B cell (primary cell): ENCODE results near the gene SLC1A2. TPM values are rescaled to one million over a fixed set of nuclear protein-coding genes. Genes with fewer than 3 reads are reported as not detected.

Experiments
- ATAC-seq: fragments of 200-7000 bp; cut with Tn5 transposase; one replicate; pipeline ENCODE4 v1.10.0; 2021; ENCODE audit warnings: low read depth, mild to moderate bottlenecking, moderate number of reproducible peaks, moderate library complexity
- CTCF ChIA-PET: fragments of 350-600 bp; sonication (Branson Sonifier 250); formaldehyde crosslinking; loops from one replicate; lab custom pipeline; 2021; ENCODE audit warnings: antibody characterized with exemption, inconsistent platforms; lab: Charles Lee
- POLR2A ChIA-PET: fragments of 350-600 bp; sonication (Branson Sonifier 250); formaldehyde crosslinking; loops from one replicate; lab custom pipeline; 2021; ENCODE audit warnings: antibody characterized with exemption; lab: Charles Lee
- DNase-seq: peaks from one replicate; pipeline ENCODE4 v3.0.0; 2013
- H2AFZ ChIP-seq: 2 replicates; pipeline ENCODE4 v1.6.1; 2012; ENCODE audit warnings: mild to moderate bottlenecking, low read depth, low read length; ENCODE audit not compliant: insufficient read depth, poor library complexity, severe bottlenecking
- H3K27ac ChIP-seq, 2 donors: 1 replicate in 1 of 2; 2 replicates in 1 of 2; pipeline ENCODE4 v1.5.1; 2012 to 2013; ENCODE audit warnings: low read length in 2 of 2, mild to moderate bottlenecking in 2 of 2, moderate library complexity in 1 of 2
- H3K27me3 ChIP-seq, 4 experiments: fragments of 200-600 bp in 1 of 4; sonication (generic) in 1 of 4; replicated peaks in 1 of 4; 1 replicate in 2 of 4; 2 replicates in 2 of 4; pipeline versions ENCODE4 v1.6.1 to v1.7.0; 2013 to 2016; ENCODE audit warnings: low read length in 3 of 4, mild to moderate bottlenecking in 2 of 4, mixed read lengths in 1 of 4, moderate library complexity in 1 of 4; ENCODE audit not compliant: insufficient read depth in 4 of 4, control insufficient read depth in 3 of 4; ENCODE audit errors: control extremely low read depth in 1 of 4
- H3K36me3 ChIP-seq, 2 experiments: replicated peaks in 1 of 2; 1 replicate in 1 of 2; 2 replicates in 1 of 2; pipeline versions ENCODE4 v1.6.1 to v1.7.1; 2013; ENCODE audit warnings: low read length in 1 of 2; ENCODE audit not compliant: insufficient read depth in 2 of 2, control insufficient read depth in 1 of 2; ENCODE audit errors: control extremely low read depth in 1 of 2, extremely low read depth in 1 of 2
- H3K4me1 ChIP-seq, 2 donors: fragments of 200-600 bp in 1 of 2; sonication (generic) in 1 of 2; 1 replicate in 1 of 2; 2 replicates in 1 of 2; pipeline versions ENCODE4 v1.5.1 to v1.6.1; 2013 to 2017; ENCODE audit warnings: low read length in 2 of 2; ENCODE audit not compliant: control insufficient read depth in 2 of 2, insufficient read depth in 2 of 2
- H3K4me2 ChIP-seq: replicated peaks from 2 replicates; pipeline ENCODE3; 2012; ENCODE audit warnings: mild to moderate bottlenecking, low read depth, low read length; ENCODE audit not compliant: poor library complexity, severe bottlenecking
- H3K4me3 ChIP-seq, 5 experiments: fragments of 200-600 bp in 1 of 5; sonication (generic) in 1 of 5; 1 replicate in 3 of 5; 2 replicates in 2 of 5; pipeline versions ENCODE4 v1.5.1 to v1.7.0; 2011 to 2016; ENCODE audit warnings: low read length in 4 of 5, mild to moderate bottlenecking in 4 of 5, low read depth in 2 of 5, control low read depth in 1 of 5, moderate library complexity in 1 of 5; ENCODE audit not compliant: insufficient read depth in 1 of 5; ENCODE audit errors: control extremely low read depth in 1 of 5, extremely low read depth in 1 of 5
- H3K79me2 ChIP-seq: fragments of 200-600 bp; sonication (generic); one replicate; pipeline ENCODE4 v1.6.0; 2016; ENCODE audit warnings: low read length; ENCODE audit not compliant: control insufficient read depth, insufficient read depth
- H3K9ac ChIP-seq: fragments of 200-600 bp; sonication (generic); 2 replicates; pipeline ENCODE4 v1.6.1; 2017; ENCODE audit warnings: mild to moderate bottlenecking, low read length, moderate library complexity
- H3K9me3 ChIP-seq, 3 donors: one replicate each; pipeline versions ENCODE4 v1.6.1 to v1.7.1; 2013; ENCODE audit warnings: low read length in 2 of 3; ENCODE audit not compliant: control insufficient read depth in 2 of 3, insufficient read depth in 1 of 3; ENCODE audit errors: control extremely low read depth in 1 of 3
- H4K20me1 ChIP-seq: 2 replicates; pipeline ENCODE4 v1.6.0; 2012; ENCODE audit warnings: mild to moderate bottlenecking, low read length; ENCODE audit not compliant: insufficient read depth, control insufficient read depth, poor library complexity, severe bottlenecking
- H3K27ac Mint-ChIP-seq: one replicate; pipeline ENCODE4 v1.8.0; 2021; ENCODE audit warnings: mixed read lengths
- H3K27me3 Mint-ChIP-seq: one replicate; pipeline ENCODE4 v1.8.0; 2021; ENCODE audit warnings: mixed read lengths
- H3K4me1 Mint-ChIP-seq: one replicate; pipeline ENCODE4 v1.8.0; 2021; ENCODE audit warnings: mixed read lengths
- H3K4me3 Mint-ChIP-seq: one replicate; pipeline ENCODE4 v1.8.0; 2021; ENCODE audit warnings: mixed read lengths
- H3K9me3 Mint-ChIP-seq: one replicate; pipeline ENCODE4 v1.8.0; 2022; ENCODE audit warnings: mixed read lengths; ENCODE audit not compliant: insufficient read depth
- CTCF ChIP-seq: fragments of 200-600 bp; IDR thresholded peaks from one replicate; pipeline ENCODE4 v1.8.0; 2022; ENCODE audit warnings: antibody characterized with exemption, mild to moderate bottlenecking
- EZH2 ChIP-seq: IDR thresholded peaks from 2 replicates; pipeline ENCODE4 v1.6.1; 2012; ENCODE audit warnings: borderline replicate concordance, low read depth, mild to moderate bottlenecking, moderate library complexity, low read length; ENCODE audit not compliant: insufficient read depth, poor library complexity, severe bottlenecking
- WGBS: methylation state at CpG from one replicate; pipeline ENCODE4 v1.1.5; 2013; ENCODE audit warnings: missing lambda C conversion rate; ENCODE audit not compliant: insufficient coverage; 5-methylcytosine and 5-hydroxymethylcytosine counted together
- intact Hi-C: fragments of 100-400 bp; cut with micrococcal nuclease; formaldehyde crosslinking; loops from one replicate; pipeline ENCODE4 v1.10.0; 2022
- polyA plus RNA-seq: library from polyadenylated mRNA; depleted of rRNA; stranded (reverse); fragments of >200 nt; gene quantifications from 2 replicates; pipeline ENCODE4 v1.2.3, GENCODE V29; 2012
- total RNA-seq, 2 donors: library from RNA; stranded (reverse); fragments of 120-200 nt in 1 of 2; gene quantifications; 1 replicate in 1 of 2; 2 replicates in 1 of 2; pipeline versions ENCODE4 v1.2.3 to v1.2.4, GENCODE V29; 2013 to 2022

The SLC1A2 gene
- total and polyA plus RNA-seq, 2 donors (not counting 1 experiment from before 2014, with no cell fraction given): not detected

GRCh38 chr11:35295751-35296150, 123.6 kb downstream of the SLC1A2 start:
- Histone ChIP-seq H3K79me2 (no peaks in the 10 kb centered on the region), H3K27me3 (no peaks in the 10 kb centered on the region), H3K9me3 (no peaks in the 10 kb centered on the region), H3K36me3 (no peaks in the 10 kb centered on the region), H3K4me3 (no peak overlapping the region), H3K4me2 (no peak overlapping the region), H4K20me1 (no peaks in the 10 kb centered on the region), H3K4me1 (no peaks in the 10 kb centered on the region), H3K27ac (no peak overlapping the region), H3K9ac (no peak overlapping the region), H2AFZ (no peak overlapping the region)
- TF ChIP-seq CTCF: no peak
- no peak for TF ChIP-seq EZH2
- CTCF ChIA-PET: interaction anchor here (1.2 to 2.3 kb wide), 2 partner anchors 11 to 13 kb away, joined by 4 to 10 read pairs; no protein-coding TSS in a partner anchor
- POLR2A ChIA-PET: no interaction called here
- Mint-ChIP-seq H3K9me3 (no peaks in the 10 kb centered on the region), H3K4me1 (peaks cover 2% of the 10 kb centered on the region), H3K4me3 (no peak overlapping the region), H3K27me3 (no peaks in the 10 kb centered on the region), H3K27ac (no peak overlapping the region)
- ATAC-seq: no peak
- DNase-seq: no peak
- WGBS: 87% methylated on average over 1 of the region's 2 CpGs
- intact Hi-C loops: no loop called here

- no peak overlapping the region for H3K27ac Mint-ChIP-seq
- TF ChIP-seq CTCF (no peak), EZH2 (no peak)
- Histone ChIP-seq H3K36me3 (no peaks in the 10 kb centered on the region), H4K20me1 (no peaks in the 10 kb centered on the region), H3K4me2 (no peak overlapping the region), H3K4me3 (no peak overlapping the region), H2AFZ (no peak overlapping the region), H3K9ac (no peak overlapping the region), H3K27ac (no peak overlapping the region), H3K79me2 (no peaks in the 10 kb centered on the region), H3K4me1 (no peaks in the 10 kb centered on the region), H3K9me3 (no peaks in the 10 kb centered on the region), H3K27me3 (no peaks in the 10 kb centered on the region)
- WGBS: 90% methylated on average over 2 of the region's 4 CpGs
- no peaks in the 10 kb centered on the region for H3K9me3 Mint-ChIP-seq
- H3K27me3 Mint-ChIP-seq: no peaks in the 10 kb centered on the region
- DNase-seq (no peak), ATAC-seq (no peak)
- H3K4me3 Mint-ChIP-seq: no peak overlapping the region
- peaks cover 2% of the 10 kb centered on the region for H3K4me1 Mint-ChIP-seq
- intact Hi-C loops: no loop called here
- POLR2A ChIA-PET: no interaction called here
- CTCF ChIA-PET: interaction anchor here (1.3 kb wide), 1 partner anchor 15 kb away, joined by 4 read pairs; no protein-coding TSS in a partner anchor
Measured at GRCh38 chr11:35293699-35294098, 125.7 kb downstream of the SLC1A2 start.
